ENCODE measurements around the gene KRTAP16-1.

Gene KRTAP16-1

DNA sequence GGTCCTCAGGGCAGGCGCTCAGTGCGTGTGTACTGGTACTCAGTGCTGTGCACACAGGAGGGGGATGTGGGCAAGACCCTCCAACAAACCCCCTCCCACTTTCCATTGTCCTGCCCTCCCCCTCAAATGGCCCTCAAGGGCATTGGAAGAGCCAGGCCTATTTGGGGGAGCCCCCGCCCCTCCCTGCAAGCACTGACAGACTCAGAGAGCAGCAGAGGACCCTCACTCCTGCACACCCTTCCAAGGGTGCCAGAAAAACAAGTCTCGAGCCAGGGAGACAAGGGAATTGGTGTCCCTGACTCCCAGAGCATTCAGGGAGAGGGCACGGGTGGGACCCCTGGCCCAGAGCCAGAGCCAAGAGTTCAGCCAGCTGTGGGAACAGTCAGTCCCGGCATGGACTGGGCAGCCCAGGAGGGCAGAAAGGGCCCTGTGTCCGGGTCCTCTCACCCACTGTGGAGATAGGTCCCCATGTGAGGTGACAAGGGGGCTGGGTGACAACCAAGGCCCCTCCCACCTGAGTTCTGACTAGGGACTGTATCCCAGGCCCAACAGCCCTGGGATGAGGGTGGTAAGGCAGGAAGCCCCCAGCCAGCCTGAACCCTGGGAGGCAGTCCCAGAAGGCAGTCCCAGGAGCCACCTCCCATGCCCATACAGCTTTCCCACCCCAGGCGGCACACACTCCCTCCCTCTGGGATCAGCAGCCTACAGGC is 18.5 kb upstream of the KRTAP16-1 start:
- Histone ChIP-seq H3K4me1 (ENCODE audit: control insufficient read depth, low read depth, low read length) (no peaks in the 10 kb centered on the region), H3K36me3 (ENCODE audit: control insufficient read depth, low read depth, low read length) (no peaks in the 10 kb centered on the region), H3K9ac (ENCODE audit: low read length) (no peak overlapping the region), H3K9me3 (ENCODE audit: control insufficient read depth, low read depth, low read length) (no peaks in the 10 kb centered on the region), H3K4me3 (ENCODE audit: low read length) (no peak overlapping the region), H3K27me3 (ENCODE audit: control insufficient read depth, insufficient read depth, low read length) (no peaks in the 10 kb centered on the region), H3K27ac (ENCODE audit: low read length) (no peak overlapping the region)

DNA sequence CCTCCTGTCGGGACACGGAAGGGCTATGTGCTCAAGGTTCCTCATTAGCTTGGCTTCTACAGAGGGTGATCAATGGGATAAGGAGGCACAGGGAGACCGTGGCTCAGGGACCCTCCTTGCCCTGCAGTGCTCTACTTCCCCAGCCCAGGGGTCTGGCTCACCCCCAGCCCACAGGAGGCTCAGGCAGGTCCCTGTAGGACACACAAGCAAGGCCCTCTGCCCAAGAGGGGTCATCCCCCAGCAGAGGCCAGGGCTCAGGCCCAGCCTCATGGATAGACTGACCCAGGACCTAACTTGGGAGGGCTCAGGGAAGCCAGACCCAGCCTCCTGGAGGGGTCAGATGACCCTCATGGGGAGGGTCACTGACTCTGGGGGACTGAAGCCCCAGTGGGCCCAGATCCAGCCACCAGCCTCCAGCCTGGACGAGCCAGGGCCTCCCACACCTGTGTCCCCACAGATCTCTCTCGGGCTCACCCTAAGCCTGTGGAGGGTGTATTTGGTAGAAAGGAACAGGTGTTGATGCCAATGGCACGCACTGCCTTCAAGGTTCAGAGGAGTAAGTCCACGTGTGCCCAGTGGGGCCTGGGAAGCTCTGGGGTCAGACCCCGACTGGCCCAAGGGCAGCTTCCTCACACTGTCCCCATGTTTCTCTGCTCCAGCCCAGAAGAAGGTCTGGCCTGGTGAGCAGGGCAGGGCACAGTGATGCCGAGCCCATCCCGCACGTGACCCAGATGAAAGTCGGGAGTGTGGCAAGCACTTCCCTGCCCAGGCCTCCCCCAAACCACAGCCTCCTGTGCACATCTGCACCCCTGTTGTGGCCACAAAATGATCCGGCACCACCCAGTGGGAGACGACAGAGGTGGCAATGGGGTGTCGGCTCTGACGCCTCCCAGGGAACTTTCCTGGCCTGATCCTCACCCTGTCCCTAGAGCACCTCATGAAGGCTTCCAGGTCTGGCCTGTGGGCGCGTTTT is 17.4 kb upstream of the KRTAP16-1 start:
- Histone ChIP-seq H3K27me3 (ENCODE audit: control insufficient read depth, insufficient read depth, low read length) (no peaks in the 10 kb centered on the region), H3K9me3 (ENCODE audit: control insufficient read depth, low read depth, low read length) (no peaks in the 10 kb centered on the region), H3K4me3 (ENCODE audit: low read length) (no peak overlapping the region), H3K9ac (ENCODE audit: low read length) (no peak overlapping the region), H3K4me1 (ENCODE audit: control insufficient read depth, low read depth, low read length) (no peaks in the 10 kb centered on the region), H3K27ac (ENCODE audit: low read length) (no peak overlapping the region), H3K36me3 (ENCODE audit: control insufficient read depth, low read depth, low read length) (no peaks in the 10 kb centered on the region)

DNA sequence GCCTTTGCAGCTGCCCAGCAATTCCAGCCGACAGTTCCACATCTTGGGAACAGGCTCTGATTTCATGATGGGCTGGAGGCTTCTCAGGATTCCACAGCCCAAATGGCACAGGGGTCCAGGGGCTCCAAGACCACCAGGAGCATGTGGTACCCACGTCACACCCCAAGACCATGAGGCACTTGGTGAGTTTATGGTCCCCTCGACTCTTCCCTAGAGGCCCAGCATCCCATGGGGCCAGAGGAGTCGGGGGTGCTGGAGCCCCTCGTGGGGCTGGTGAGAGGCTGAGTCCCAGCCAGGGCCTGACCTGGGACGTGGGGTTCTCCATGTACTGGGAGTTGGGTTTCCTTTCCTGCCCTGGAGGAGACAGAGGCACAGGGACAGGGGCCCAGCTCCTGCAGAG is 16.5 kb upstream of the KRTAP16-1 start:
- Histone ChIP-seq H3K27ac (ENCODE audit: low read length) (no peak overlapping the region), H3K27me3 (ENCODE audit: control insufficient read depth, insufficient read depth, low read length) (no peaks in the 10 kb centered on the region), H3K36me3 (ENCODE audit: control insufficient read depth, low read depth, low read length) (no peaks in the 10 kb centered on the region), H3K9ac (ENCODE audit: low read length) (no peak overlapping the region), H3K4me1 (ENCODE audit: control insufficient read depth, low read depth, low read length) (no peaks in the 10 kb centered on the region), H3K9me3 (ENCODE audit: control insufficient read depth, low read depth, low read length) (no peaks in the 10 kb centered on the region), H3K4me3 (ENCODE audit: low read length) (no peak overlapping the region)

DNA sequence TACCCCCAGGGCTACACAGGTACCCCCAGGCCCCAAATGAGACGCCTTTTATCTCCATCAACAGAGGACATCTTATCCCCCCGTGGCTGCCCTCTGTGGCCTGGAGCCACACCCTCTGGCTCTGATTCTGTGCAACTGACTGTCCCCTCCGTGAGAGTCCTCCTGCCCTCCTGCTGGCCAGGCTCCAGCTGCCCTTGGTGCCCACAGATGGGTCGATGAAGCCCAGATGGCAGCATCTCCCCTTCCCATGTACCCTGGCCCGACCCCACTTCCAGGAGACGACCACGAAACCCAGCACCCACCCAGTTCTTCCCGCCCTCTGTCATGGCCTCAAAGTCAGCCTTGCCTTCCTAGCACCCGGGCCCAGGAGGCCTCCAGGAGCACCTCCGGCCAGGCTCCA is 16.0 kb upstream of the KRTAP16-1 start:
- Histone ChIP-seq H3K9ac (ENCODE audit: low read length) (no peak overlapping the region), H3K27ac (ENCODE audit: low read length) (no peak overlapping the region), H3K9me3 (ENCODE audit: control insufficient read depth, low read depth, low read length) (no peaks in the 10 kb centered on the region), H3K4me3 (ENCODE audit: low read length) (no peak overlapping the region), H3K4me1 (ENCODE audit: control insufficient read depth, low read depth, low read length) (no peaks in the 10 kb centered on the region), H3K36me3 (ENCODE audit: control insufficient read depth, low read depth, low read length) (no peaks in the 10 kb centered on the region), H3K27me3 (ENCODE audit: control insufficient read depth, insufficient read depth, low read length) (no peaks in the 10 kb centered on the region)

DNA sequence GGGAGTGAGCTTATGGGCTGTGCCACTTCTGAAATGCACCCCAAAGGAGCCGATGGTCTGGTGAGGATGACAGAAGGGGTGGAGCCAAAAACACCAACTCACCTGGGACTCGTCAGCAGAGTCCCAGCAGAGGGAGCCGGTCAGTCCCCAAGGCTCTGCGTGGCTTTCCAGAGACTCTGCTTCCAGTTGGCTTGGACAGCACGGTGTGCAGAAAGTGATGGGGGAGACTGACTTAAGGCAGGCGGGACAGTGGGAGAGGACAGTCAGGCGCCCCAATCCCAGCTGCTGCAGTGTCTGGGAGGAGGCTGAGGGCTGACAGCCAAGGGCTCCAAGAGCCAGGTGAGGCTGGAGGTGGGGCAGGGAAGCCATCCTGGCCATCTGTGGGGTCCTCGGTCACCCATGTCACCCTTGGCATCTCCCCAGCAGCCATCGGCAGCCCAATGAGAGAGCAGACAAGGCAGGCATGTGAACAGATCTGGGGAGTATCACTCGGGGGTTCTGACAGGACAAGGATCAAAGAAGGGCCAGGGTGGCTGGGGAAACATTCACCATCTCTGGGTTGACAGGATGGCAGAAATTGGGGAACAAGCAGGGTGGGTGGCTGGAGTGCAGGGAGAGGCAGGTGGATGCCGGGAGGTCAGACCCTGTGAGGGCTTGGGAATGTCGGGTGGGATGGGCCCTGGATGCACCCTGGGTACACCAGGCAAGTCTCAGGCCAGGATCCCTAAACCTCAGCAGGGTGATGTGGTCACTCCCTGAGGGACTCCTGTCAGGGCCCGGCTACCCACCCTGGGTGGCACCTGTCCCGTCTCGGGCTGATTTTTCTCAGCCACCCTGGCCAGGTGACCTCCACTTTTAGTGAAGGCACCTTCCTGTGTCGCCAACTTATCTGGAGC is 15.3 kb upstream of the KRTAP16-1 start:
- H3K4me1 ChIP-seq (ENCODE audit: control insufficient read depth, low read depth, low read length), result no peaks in the 10 kb centered on the region
- H3K36me3 ChIP-seq (ENCODE audit: control insufficient read depth, low read depth, low read length), result no peaks in the 10 kb centered on the region
- no peak overlapping the region for H3K9ac ChIP-seq (ENCODE audit: low read length)
- no peak overlapping the region for H3K27ac ChIP-seq (ENCODE audit: low read length)
- peaks cover 5% of the 10 kb centered on the region for H3K9me3 ChIP-seq (ENCODE audit: control insufficient read depth, low read depth, low read length)
- H3K4me3 ChIP-seq (ENCODE audit: low read length), result no peak overlapping the region
- H3K27me3 ChIP-seq (ENCODE audit: control insufficient read depth, insufficient read depth, low read length), result no peaks in the 10 kb centered on the region

DNA sequence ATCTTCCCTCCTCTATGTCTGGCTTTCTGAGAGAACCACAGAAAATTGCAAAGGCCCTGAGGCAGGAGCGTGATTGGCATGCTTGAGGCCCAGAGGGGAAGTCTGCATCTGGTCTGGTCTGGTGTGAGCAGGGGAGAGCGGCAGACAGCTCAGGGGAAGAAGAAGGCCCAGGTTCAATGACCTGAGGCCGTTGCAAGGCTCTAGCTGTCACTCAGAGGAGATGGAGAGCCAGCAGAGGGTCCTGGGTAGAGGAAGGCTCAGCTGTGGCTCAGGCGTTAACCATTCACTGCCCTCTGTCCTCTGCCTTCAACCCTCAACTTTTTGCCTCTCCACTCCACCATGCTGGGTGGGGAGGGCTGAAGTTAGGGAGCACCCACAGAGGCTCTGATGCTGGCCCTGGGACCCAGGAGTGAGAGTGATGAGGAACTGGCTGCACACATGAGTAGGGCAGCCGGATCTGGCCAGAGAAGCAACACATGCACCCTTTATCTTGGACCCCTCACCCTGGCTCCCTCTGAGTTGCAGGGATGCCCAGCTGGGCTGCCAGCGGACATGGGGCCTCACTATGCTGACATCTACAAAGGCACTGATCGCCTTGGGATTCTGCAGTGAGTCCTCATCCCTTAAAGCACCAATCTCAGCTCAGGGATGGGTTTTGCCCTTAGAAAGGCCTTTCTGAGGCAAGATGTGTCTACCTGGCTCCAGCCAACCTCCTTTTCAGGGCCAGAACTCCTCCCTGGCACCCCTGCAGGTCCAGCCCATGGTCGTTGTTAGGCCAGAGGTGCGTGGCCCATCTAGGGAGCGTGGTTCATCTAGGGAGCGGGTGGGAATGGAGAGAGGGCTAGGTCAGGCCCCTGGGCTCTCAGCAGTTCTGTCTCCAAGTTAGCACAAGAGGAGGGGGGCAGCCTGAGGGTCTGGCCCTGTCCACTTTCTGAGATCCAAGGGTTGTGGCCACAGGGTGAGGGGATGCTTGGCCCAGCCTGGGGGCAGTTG is 14.1 kb upstream of the KRTAP16-1 start:
- no peaks in the 10 kb centered on the region for H3K4me1 ChIP-seq (ENCODE audit: control insufficient read depth, low read depth, low read length)
- H3K4me3 ChIP-seq (ENCODE audit: low read length), result no peak overlapping the region
- no peaks in the 10 kb centered on the region for H3K36me3 ChIP-seq (ENCODE audit: control insufficient read depth, low read depth, low read length)
- no peaks in the 10 kb centered on the region for H3K27me3 ChIP-seq (ENCODE audit: control insufficient read depth, insufficient read depth, low read length)
- H3K9ac ChIP-seq (ENCODE audit: low read length), result no peak overlapping the region
- H3K27ac ChIP-seq (ENCODE audit: low read length), result no peak overlapping the region
- peaks cover 8% of the 10 kb centered on the region for H3K9me3 ChIP-seq (ENCODE audit: control insufficient read depth, low read depth, low read length)

DNA sequence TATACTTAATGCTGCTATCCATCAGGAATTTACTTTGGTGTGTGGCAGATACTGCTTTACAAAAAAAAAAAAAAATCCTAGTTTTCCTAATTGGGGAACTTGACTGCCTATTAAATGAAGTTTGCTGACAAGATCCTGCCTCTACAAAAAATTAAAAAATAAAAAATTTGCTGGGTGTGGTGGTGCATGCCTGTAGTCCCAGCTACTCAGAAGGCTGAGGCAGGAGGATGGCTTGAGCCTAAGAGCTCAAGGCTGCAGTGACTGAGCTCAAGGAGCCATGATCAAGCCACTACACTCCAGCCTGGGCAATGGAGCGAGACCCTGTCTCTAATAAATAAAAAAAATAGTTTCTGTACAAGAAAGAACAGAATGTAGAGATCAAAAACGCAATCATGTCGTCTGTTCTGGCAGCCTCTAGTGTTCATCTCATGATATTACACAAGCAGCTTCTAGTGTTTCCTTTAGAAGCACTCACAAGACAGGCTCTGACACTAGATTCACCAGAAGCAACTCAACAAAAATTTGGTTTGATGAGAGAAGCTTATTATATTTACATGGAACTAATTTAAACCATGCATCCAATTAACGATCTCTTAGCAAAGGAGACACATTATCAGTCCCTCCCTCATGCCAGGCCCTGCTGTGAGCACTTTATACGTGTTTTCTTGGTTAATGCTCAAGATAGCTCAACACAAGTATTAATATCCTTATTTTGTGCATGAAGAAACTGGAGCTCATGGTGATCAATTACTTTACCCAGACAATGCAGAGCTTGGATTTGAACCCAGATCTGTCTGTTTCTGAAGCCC is 13.2 kb upstream of the KRTAP16-1 start:
- Histone ChIP-seq H3K9me3 (ENCODE audit: control insufficient read depth, low read depth, low read length) (peaks cover 8% of the 10 kb centered on the region), H3K27ac (ENCODE audit: low read length) (no peak overlapping the region), H3K4me3 (ENCODE audit: low read length) (no peak overlapping the region), H3K9ac (ENCODE audit: low read length) (no peak overlapping the region), H3K4me1 (ENCODE audit: control insufficient read depth, low read depth, low read length) (no peaks in the 10 kb centered on the region), H3K36me3 (ENCODE audit: control insufficient read depth, low read depth, low read length) (no peaks in the 10 kb centered on the region), H3K27me3 (ENCODE audit: control insufficient read depth, insufficient read depth, low read length) (no peaks in the 10 kb centered on the region)

DNA sequence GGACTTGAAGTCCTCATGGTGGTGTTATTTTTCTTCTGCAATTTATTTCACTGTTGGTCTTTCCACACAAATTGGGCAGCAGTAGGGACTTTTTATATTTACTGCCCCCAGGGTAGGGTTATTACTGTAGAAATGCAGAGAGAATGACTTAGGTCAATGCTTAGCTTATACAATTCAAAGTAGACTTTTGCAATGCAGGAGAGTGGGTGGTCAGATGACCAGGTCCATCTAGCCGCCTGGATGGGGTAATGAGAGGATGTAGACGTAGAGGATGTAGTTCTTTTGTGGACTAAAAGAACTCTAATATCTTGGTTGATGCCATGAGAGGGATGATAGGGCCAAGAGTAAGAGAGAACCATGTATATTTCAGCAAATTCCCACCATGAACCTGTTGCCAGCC is 9.1 kb upstream of the KRTAP16-1 start:
- H3K27me3 ChIP-seq (ENCODE audit: control insufficient read depth, insufficient read depth, low read length), result no peaks in the 10 kb centered on the region
- no peak overlapping the region for H3K4me3 ChIP-seq (ENCODE audit: low read length)
- no peaks in the 10 kb centered on the region for H3K4me1 ChIP-seq (ENCODE audit: control insufficient read depth, low read depth, low read length)
- H3K9me3 ChIP-seq (ENCODE audit: control insufficient read depth, low read depth, low read length), result peaks cover 8% of the 10 kb centered on the region
- H3K27ac ChIP-seq (ENCODE audit: low read length), result no peak overlapping the region
- no peaks in the 10 kb centered on the region for H3K36me3 ChIP-seq (ENCODE audit: control insufficient read depth, low read depth, low read length)
- no peak overlapping the region for H3K9ac ChIP-seq (ENCODE audit: low read length)

DNA sequence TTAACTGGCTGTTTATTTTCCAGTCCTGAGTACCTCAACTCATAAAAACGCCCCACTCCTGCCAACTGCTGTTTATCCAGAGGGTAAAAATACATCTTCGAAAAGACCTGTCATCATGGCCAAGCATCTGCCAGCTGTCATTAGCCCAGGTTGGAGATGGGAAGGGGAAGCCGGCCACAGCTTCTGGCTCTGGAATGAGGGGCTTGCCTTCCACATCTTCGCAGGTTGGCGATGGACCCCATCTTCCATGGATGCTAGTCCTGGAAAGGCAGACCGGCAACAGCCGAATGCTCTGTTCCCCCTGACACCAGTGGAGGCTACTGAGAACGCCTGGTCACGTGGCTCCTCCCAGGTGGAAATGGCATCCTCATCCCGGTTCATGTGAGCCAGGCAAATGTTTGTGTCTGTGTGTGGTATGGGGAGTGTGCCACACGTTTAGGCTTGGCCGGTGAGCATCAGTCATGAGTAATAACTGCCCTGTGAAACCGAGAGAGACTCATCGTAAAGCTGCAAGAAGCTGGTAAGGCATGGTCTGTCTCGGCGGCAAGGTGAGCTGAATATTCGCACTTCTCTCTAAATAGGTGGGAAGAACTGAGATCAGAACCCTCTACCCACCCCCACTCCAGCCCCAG is 6.8 kb upstream of the KRTAP16-1 start:
- peaks cover 8% of the 10 kb centered on the region for H3K9me3 ChIP-seq (ENCODE audit: control insufficient read depth, low read depth, low read length)
- H3K36me3 ChIP-seq (ENCODE audit: control insufficient read depth, low read depth, low read length), result no peaks in the 10 kb centered on the region
- H3K4me1 ChIP-seq (ENCODE audit: control insufficient read depth, low read depth, low read length), result no peaks in the 10 kb centered on the region
- no peak overlapping the region for H3K27ac ChIP-seq (ENCODE audit: low read length)
- H3K4me3 ChIP-seq (ENCODE audit: low read length), result no peak overlapping the region
- no peak overlapping the region for H3K9ac ChIP-seq (ENCODE audit: low read length)
- H3K27me3 ChIP-seq (ENCODE audit: control insufficient read depth, insufficient read depth, low read length), result no peaks in the 10 kb centered on the region
